Measurements from ENCODE around the gene ACAD9.

The ACAD9 gene

DNA sequence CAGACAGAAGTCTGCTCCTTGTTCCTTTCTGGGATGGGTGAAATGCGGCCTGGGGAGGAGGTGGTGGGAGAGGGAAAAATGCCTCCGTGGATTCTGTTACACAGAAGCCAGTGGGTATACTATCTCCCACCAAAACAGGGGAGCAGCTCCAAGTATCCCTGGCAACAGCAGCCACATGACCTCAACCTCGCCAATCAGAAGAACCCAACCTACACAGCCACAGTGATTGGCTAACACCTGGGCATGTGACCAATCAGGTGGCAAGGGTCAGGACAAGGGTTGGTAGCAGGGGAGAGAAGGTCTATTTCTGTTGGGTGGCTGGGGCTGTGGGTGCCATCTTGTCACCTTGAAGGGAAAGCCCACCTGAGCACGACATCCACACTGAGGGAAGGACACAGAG lies 9.1 kb upstream of the ACAD9 start:
- Histone ChIP-seq H3K79me2 (ENCODE audit: insufficient read depth, low read length) (no peaks in the 10 kb centered on the region), H4K20me1 (ENCODE audit: insufficient read depth, low read length) (no peaks in the 10 kb centered on the region), H3K9me2 (ENCODE audit: low read depth, low read length) (no peaks in the 10 kb centered on the region), H3K27me3 (ENCODE audit: insufficient read depth, low read length) (no peaks in the 10 kb centered on the region), H3K9ac (ENCODE audit: low read length) (no peak overlapping the region), H3K9me3 (ENCODE audit: low read length) (no peaks in the 10 kb centered on the region), H3K4me1 (ENCODE audit: insufficient read depth, low read length, severe bottlenecking) (no peaks in the 10 kb centered on the region), H3F3A (ENCODE audit: insufficient read depth, low read length) (no peaks in the 10 kb centered on the region), H3K4me2 (ENCODE audit: low read length) (no peak overlapping the region), H3K36me3 (ENCODE audit: insufficient read depth, low read length) (no peaks in the 10 kb centered on the region), H3K4me3 (ENCODE audit: low read depth, low read length, poor library complexity, severe bottlenecking) (no peak overlapping the region), H3K27ac (ENCODE audit: low read depth, low read length, poor library complexity, severe bottlenecking) (no peak overlapping the region), H2AFZ (ENCODE audit: low read length) (no peak overlapping the region)
- TF ChIP-seq EZH2 (IDR thresholded peaks at IDR 0.05; ENCODE audit: borderline replicate concordance, low read length), result no peak
- TF ChIP-seq, protein P1, sequence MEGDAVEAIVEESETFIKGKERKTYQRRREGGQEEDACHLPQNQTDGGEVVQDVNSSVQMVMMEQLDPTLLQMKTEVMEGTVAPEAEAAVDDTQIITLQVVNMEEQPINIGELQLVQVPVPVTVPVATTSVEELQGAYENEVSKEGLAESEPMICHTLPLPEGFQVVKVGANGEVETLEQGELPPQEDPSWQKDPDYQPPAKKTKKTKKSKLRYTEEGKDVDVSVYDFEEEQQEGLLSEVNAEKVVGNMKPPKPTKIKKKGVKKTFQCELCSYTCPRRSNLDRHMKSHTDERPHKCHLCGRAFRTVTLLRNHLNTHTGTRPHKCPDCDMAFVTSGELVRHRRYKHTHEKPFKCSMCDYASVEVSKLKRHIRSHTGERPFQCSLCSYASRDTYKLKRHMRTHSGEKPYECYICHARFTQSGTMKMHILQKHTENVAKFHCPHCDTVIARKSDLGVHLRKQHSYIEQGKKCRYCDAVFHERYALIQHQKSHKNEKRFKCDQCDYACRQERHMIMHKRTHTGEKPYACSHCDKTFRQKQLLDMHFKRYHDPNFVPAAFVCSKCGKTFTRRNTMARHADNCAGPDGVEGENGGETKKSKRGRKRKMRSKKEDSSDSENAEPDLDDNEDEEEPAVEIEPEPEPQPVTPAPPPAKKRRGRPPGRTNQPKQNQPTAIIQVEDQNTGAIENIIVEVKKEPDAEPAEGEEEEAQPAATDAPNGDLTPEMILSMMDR (IDR thresholded peaks at IDR 0.05; ENCODE audit: low read length), result no peak

DNA sequence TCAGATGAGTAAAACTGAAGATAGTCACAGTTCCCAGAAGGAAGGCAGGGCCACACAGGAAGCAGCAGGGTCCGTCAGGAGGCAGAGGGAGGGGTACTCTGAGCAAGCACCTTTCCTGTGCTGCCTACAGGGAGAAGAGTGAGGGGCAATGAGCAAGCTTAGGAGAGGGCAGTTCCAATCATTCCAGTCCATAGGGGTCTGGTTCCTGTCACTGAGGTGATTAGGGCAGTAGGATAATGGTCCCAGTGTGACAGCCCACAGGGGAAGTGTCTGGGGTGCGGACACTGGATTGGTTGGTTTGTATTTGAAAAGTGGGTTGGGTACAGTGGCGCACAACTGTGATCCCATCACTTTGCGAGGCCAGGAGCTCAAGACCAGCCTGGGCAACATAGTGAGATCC lies 7.1 kb upstream of the ACAD9 start:
- H3K9ac ChIP-seq (ENCODE audit: low read length), result no peak overlapping the region
- H3K36me3 ChIP-seq (ENCODE audit: insufficient read depth, low read length), result no peaks in the 10 kb centered on the region
- no peak overlapping the region for H2AFZ ChIP-seq (ENCODE audit: low read length)

DNA sequence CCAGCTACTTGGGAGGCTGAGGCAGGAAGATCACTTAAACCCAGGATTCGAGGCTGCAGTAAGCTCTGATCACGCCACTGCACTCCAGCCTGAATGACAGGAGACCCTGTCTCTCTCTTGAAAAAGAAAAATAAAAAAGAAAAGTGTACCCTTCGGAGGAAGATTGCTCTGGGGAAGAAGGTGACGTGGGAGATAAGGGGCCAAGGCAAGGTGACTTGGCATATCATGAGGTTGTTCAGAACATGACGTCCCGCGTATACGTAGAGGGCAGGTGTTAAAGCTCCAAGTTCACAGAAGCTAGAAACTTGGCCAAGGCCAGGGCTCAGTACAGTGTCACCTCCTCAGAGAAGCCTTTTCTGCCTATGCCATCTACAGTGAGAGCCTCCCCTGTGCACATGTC lies 6.7 kb upstream of the ACAD9 start:
- H3K79me2 ChIP-seq (ENCODE audit: insufficient read depth, low read length), result no peaks in the 10 kb centered on the region
- H3K4me3 ChIP-seq (ENCODE audit: low read depth, low read length, poor library complexity, severe bottlenecking), result no peak overlapping the region
- H4K20me1 ChIP-seq (ENCODE audit: insufficient read depth, low read length), result no peaks in the 10 kb centered on the region
- no peaks in the 10 kb centered on the region for H3F3A ChIP-seq (ENCODE audit: insufficient read depth, low read length)
- TF ChIP-seq, protein P1 (IDR thresholded peaks at IDR 0.05; ENCODE audit: low read length), result no peak
- no peak for TF ChIP-seq EZH2 (IDR thresholded peaks at IDR 0.05; ENCODE audit: borderline replicate concordance, low read length)
- H3K9me2 ChIP-seq (ENCODE audit: low read depth, low read length), result no peaks in the 10 kb centered on the region
- peaks cover 4% of the 10 kb centered on the region; the same call in 1 of the 2 replicates for H3K36me3 ChIP-seq (ENCODE audit: insufficient read depth, low read length)
- no peak overlapping the region for H3K4me2 ChIP-seq (ENCODE audit: low read length)
- H3K4me1 ChIP-seq (ENCODE audit: insufficient read depth, low read length, severe bottlenecking), result peaks cover 8% of the 10 kb centered on the region
- H3K27me3 ChIP-seq (ENCODE audit: insufficient read depth, low read length), result no peaks in the 10 kb centered on the region
- no peak overlapping the region for H3K9ac ChIP-seq (ENCODE audit: low read length)
- H3K9me3 ChIP-seq (ENCODE audit: low read length), result no peaks in the 10 kb centered on the region
- H3K27ac ChIP-seq (ENCODE audit: low read depth, low read length, poor library complexity, severe bottlenecking), result no peak overlapping the region
- no peak overlapping the region for H2AFZ ChIP-seq (ENCODE audit: low read length)

More for the DNA sequence above, 7.1 kb upstream of the ACAD9 start:
- no peak overlapping the region for H3K27ac ChIP-seq (ENCODE audit: low read depth, low read length, poor library complexity, severe bottlenecking)
- H3K9me3 ChIP-seq (ENCODE audit: low read length), result no peaks in the 10 kb centered on the region
- no peak overlapping the region for H3K4me2 ChIP-seq (ENCODE audit: low read length)
- no peaks in the 10 kb centered on the region for H3F3A ChIP-seq (ENCODE audit: insufficient read depth, low read length)
- H3K79me2 ChIP-seq (ENCODE audit: insufficient read depth, low read length), result no peaks in the 10 kb centered on the region
- no peaks in the 10 kb centered on the region for H3K27me3 ChIP-seq (ENCODE audit: insufficient read depth, low read length)
- H3K4me1 ChIP-seq (ENCODE audit: insufficient read depth, low read length, severe bottlenecking), result peaks cover 4% of the 10 kb centered on the region
- H4K20me1 ChIP-seq (ENCODE audit: insufficient read depth, low read length), result no peaks in the 10 kb centered on the region
- H3K4me3 ChIP-seq (ENCODE audit: low read depth, low read length, poor library complexity, severe bottlenecking), result no peak overlapping the region
- H3K9me2 ChIP-seq (ENCODE audit: low read depth, low read length), result no peaks in the 10 kb centered on the region
- TF ChIP-seq, protein P1 (IDR thresholded peaks at IDR 0.05; ENCODE audit: low read length), result no peak
